ENCODE results near the gene ETV6. TPM values are rescaled to one million over a fixed set of nuclear protein-coding genes. Genes with fewer than 3 reads are reported as not detected.

Gene ETV6
- total RNA-seq, 1 experiment from 2014 or later: 17.2 TPM

DNA sequence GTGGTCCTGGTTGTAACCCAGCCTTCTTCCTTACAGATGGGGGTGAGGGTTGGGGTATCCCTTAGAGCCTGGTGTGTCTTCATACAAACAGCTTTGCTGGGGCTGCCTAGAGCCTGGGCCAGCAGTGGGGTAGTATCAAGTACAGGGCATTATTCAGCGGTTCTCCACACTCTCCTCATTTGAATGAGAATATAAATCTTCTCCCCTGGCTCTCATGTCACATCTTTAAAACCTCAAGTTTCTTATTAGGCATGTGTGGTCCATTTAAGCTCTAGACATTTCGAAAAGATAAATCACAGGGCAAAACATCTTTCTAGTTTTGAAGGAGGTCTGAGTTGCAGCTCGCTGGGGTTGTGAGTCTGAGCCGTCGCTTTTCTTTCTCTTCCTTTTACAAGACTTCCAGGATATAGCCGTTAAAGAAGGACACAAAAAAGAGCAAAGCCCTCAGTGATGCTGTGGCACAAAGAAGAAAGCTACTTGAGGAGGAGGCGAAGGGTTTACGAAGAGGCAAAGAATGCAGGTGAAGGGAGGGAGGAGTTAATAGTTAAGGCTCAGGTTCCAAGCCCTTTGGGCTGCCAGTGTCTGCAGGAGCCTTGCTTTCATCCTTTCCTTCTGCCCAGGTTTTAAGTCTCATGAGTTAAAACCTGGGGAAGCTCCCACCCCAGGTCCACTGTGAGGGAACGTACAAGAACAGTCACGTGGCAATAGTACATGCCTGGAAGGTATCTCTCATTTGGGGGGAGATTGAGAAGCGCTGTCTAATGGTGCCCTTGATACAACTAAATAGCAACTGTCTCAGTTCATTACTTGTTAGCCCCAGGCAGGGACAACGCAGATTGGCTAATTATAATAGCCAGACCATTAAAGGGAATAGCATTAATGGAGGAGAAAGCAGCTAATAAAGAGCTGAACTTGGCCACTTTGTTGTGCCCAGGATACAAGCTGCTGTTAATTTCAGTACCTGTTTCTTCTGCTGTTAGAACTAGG, 94.2 kb downstream of the ETV6 start:
- in situ Hi-C loops (cut with HindIII; ENCODE audit: low pct_unique_long_range_greater_than_20kb, low sequenced_read_pairs): no loop called here
- ChIA-PET CTCF (interaction anchor here (0.5 kb wide), 1 partner anchor 160 kb away, joined by 11 read pairs; no protein-coding TSS in a partner anchor), POLR2A (no interaction called here)
- no peak overlapping the region for H3K4me3 ChIP-seq (ENCODE audit: low read depth in 2 of 2, low read length in 2 of 2)
- H3K9me3 ChIP-seq (ENCODE audit: control insufficient read depth, insufficient read depth, low read depth, low read length): no peaks in the 10 kb centered on the region
- no peak overlapping the region for H3K27ac ChIP-seq (ENCODE audit: low read length)
- DNase-seq (ENCODE audit: low read depth, low spot score): no peak
- no peaks in the 10 kb centered on the region for H3K27me3 ChIP-seq (ENCODE audit: control insufficient read depth, insufficient read depth, low read length)
- ATAC-seq: no peak
- peaks cover 9% of the 10 kb centered on the region for H3K4me1 ChIP-seq (ENCODE audit: control insufficient read depth, insufficient read depth, low read length)
- H3K36me3 ChIP-seq (ENCODE audit: control insufficient read depth, insufficient read depth, low read length): no peaks in the 10 kb centered on the region
- intact Hi-C loops (cut with micrococcal nuclease; ENCODE audit: unreplicated experiment): no loop called here
- no TSS peak for BruUV-seq (replicated peaks)
- TF ChIP-seq, protein P1, sequence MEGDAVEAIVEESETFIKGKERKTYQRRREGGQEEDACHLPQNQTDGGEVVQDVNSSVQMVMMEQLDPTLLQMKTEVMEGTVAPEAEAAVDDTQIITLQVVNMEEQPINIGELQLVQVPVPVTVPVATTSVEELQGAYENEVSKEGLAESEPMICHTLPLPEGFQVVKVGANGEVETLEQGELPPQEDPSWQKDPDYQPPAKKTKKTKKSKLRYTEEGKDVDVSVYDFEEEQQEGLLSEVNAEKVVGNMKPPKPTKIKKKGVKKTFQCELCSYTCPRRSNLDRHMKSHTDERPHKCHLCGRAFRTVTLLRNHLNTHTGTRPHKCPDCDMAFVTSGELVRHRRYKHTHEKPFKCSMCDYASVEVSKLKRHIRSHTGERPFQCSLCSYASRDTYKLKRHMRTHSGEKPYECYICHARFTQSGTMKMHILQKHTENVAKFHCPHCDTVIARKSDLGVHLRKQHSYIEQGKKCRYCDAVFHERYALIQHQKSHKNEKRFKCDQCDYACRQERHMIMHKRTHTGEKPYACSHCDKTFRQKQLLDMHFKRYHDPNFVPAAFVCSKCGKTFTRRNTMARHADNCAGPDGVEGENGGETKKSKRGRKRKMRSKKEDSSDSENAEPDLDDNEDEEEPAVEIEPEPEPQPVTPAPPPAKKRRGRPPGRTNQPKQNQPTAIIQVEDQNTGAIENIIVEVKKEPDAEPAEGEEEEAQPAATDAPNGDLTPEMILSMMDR (IDR thresholded peaks at IDR 0.05): no peak
- TF ChIP-seq TCF7L2 (IDR thresholded peaks at IDR 0.05; ENCODE audit: low read depth, low read length) (no peak), POLR2AphosphoS5 (IDR thresholded peaks at IDR 0.05; ENCODE audit: low read depth, low read length) (no peak), SIN3A (IDR thresholded peaks at IDR 0.05; ENCODE audit: borderline replicate concordance, insufficient read depth, low read depth, low read length) (no peak)
- TF ChIP-seq, protein P2, sequence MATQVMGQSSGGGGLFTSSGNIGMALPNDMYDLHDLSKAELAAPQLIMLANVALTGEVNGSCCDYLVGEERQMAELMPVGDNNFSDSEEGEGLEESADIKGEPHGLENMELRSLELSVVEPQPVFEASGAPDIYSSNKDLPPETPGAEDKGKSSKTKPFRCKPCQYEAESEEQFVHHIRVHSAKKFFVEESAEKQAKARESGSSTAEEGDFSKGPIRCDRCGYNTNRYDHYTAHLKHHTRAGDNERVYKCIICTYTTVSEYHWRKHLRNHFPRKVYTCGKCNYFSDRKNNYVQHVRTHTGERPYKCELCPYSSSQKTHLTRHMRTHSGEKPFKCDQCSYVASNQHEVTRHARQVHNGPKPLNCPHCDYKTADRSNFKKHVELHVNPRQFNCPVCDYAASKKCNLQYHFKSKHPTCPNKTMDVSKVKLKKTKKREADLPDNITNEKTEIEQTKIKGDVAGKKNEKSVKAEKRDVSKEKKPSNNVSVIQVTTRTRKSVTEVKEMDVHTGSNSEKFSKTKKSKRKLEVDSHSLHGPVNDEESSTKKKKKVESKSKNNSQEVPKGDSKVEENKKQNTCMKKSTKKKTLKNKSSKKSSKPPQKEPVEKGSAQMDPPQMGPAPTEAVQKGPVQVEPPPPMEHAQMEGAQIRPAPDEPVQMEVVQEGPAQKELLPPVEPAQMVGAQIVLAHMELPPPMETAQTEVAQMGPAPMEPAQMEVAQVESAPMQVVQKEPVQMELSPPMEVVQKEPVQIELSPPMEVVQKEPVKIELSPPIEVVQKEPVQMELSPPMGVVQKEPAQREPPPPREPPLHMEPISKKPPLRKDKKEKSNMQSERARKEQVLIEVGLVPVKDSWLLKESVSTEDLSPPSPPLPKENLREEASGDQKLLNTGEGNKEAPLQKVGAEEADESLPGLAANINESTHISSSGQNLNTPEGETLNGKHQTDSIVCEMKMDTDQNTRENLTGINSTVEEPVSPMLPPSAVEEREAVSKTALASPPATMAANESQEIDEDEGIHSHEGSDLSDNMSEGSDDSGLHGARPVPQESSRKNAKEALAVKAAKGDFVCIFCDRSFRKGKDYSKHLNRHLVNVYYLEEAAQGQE (IDR thresholded peaks at IDR 0.05; ENCODE audit: insufficient read depth in 1 of 2, low read depth in 2 of 2, low read length in 1 of 2): no peak

DNA sequence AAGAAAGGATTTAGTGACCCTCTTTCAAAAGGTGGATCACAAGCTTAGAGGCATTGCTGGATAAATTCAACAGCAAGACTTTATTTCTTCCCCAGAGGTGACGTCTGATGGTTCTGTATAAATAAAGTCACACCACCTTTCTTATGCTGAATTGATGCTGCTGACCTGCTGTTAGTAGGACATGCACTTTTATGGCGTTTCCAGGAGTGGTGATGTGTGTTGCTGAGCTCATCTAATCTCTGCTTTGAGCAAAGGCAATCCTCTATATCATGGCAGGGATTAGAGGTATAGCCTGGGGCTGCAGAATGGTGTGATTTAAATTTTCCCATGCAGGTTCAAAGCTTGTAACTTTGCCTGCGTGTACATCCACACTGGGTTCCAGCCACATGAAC, 94.9 kb downstream of the ETV6 start:
- Histone ChIP-seq H3K4me1 (ENCODE audit: control insufficient read depth, insufficient read depth, low read length) (peaks cover 9% of the 10 kb centered on the region), H3K27me3 (ENCODE audit: control insufficient read depth, insufficient read depth, low read length) (no peaks in the 10 kb centered on the region), H3K36me3 (ENCODE audit: control insufficient read depth, insufficient read depth, low read length) (no peaks in the 10 kb centered on the region), H3K9me3 (ENCODE audit: control insufficient read depth, insufficient read depth, low read depth, low read length) (no peaks in the 10 kb centered on the region), H3K4me3 (ENCODE audit: low read depth in 2 of 2, low read length in 2 of 2) (no peak overlapping the region), H3K27ac (ENCODE audit: low read length) (no peak overlapping the region)
- no peak for DNase-seq (ENCODE audit: low read depth, low spot score)
- no peak for ATAC-seq
- TF ChIP-seq TCF7L2 (IDR thresholded peaks at IDR 0.05; ENCODE audit: low read depth, low read length) (no peak), SIN3A (IDR thresholded peaks at IDR 0.05; ENCODE audit: borderline replicate concordance, insufficient read depth, low read depth, low read length) (no peak), POLR2AphosphoS5 (IDR thresholded peaks at IDR 0.05; ENCODE audit: low read depth, low read length) (no peak)
- TF ChIP-seq, protein P2 (IDR thresholded peaks at IDR 0.05; ENCODE audit: insufficient read depth in 1 of 2, low read depth in 2 of 2, low read length in 1 of 2): no peak
- TF ChIP-seq, protein P1 (IDR thresholded peaks at IDR 0.05): no peak
- intact Hi-C loops (cut with micrococcal nuclease; ENCODE audit: unreplicated experiment): no loop called here
- in situ Hi-C loops (cut with HindIII; ENCODE audit: low pct_unique_long_range_greater_than_20kb, low sequenced_read_pairs): no loop called here
- ChIA-PET CTCF (interaction anchor here (0.5 kb wide), 1 partner anchor 161 kb away, joined by 11 read pairs; no protein-coding TSS in a partner anchor), POLR2A (no interaction called here)
- BruUV-seq (replicated peaks): no TSS peak

Data from Panc1 (cell line).